ENCODE results near the gene CDT1.

CDT1 gene

DNA sequence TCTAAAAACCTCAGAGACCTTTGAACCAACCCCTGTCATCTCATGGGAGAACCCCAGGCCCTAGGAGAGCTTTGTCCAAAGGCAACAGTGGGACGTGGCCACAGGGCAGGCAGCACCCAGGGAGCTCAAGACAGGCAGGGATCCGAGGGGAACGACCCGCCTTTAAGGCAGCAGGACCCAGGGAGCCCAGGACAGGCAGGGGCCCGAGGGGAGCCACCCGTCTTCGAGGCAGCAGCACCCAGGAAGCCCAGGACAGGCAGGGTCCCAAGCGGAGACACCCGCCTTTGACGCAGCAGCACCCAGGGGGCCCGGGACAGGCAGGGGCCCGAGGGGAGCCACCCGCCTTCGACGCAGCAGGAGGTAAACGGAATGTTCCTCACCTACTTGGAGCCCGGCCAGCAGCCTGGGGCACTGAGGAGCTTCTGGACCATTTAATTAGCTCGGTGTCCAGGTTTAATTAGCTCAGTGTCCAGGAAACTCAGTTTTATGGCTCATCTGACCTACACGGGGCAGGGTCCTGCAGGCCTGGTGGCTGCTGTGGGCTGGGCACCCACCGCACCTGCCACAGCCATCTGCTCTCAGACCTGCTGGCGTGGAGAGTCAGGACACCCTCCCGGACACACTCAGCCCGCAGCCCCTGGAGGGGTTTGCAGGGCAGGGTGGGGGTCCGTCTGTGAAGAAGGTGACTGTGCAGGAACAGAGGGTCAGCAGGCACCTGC, 43.0 kb upstream of the CDT1 start:
- DNase-seq (ENCODE audit: insufficient read length, low spot score), result no peak
- no peak for FAIRE-seq
- TF ChIP-seq POLR2AphosphoS5 (IDR thresholded peaks at IDR 0.05; ENCODE audit: low read depth, low read length) (no peak), SPI1 (IDR thresholded peaks at IDR 0.05; ENCODE audit: low read depth, low read length) (no peak), POU2F2 (IDR thresholded peaks at IDR 0.05; ENCODE audit: low read depth, low read length) (no peak), POLR2A (IDR thresholded peaks at IDR 0.05; ENCODE audit: low read depth, low read length) (no peak), TAF1 (IDR thresholded peaks at IDR 0.05; ENCODE audit: low read depth, low read length) (no peak), PAX5 (IDR thresholded peaks at IDR 0.05; ENCODE audit: insufficient read depth, low read length, severe bottlenecking) (no peak)

DNA sequence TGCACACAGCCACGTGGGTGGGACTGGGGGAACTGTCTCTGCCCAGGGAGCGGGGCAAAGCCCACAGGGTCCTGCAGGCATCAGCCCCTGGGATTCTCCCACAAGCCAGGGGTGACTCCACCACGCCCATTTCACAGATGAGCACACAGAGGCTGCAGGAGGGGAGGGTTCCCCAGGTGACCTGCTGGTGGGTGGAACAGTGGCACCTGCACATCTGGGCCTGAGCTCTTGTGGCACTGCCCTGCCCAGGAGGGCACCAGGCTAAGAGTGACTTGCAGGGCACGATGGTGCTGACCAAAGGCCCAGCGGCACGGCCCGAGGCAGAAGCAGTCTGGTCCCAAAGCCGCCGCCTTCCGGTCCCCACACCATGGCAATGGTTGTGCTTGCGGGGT, 42.5 kb upstream of the CDT1 start:
- no peak for FAIRE-seq
- DNase-seq (ENCODE audit: insufficient read length, low spot score), result no peak
- no peak for TF ChIP-seq SPI1 (IDR thresholded peaks at IDR 0.05; ENCODE audit: low read depth, low read length)
- no peak for TF ChIP-seq TAF1 (IDR thresholded peaks at IDR 0.05; ENCODE audit: low read depth, low read length)
- no peak for TF ChIP-seq PAX5 (IDR thresholded peaks at IDR 0.05; ENCODE audit: insufficient read depth, low read length, severe bottlenecking)

DNA sequence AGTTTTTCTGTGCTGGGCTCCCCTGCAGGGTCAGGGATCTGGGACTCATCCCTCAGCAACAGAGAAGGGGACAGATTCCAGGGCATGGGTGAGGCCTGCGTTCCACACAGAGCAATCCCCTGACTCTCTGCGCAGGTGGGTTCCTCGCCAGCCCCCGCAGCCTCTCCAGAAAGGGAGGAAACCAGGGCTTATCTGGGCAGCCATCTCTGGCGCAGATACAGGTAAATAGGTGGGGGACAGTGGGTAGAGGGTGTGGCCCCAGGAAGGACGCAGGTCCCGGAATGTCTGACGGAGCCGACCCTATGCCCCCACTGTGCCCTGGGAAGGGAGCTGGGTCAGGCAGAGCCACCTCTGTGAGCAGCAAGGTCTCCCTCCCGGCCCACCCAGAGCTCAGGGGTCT, 41.8 kb upstream of the CDT1 start:
- DNase-seq (ENCODE audit: insufficient read length, low spot score) (no peak), FAIRE-seq (no peak)
- no peak for TF ChIP-seq POU2F2 (IDR thresholded peaks at IDR 0.05; ENCODE audit: low read depth, low read length)
- no peak for TF ChIP-seq TAF1 (IDR thresholded peaks at IDR 0.05; ENCODE audit: low read depth, low read length)
- TF ChIP-seq POLR2AphosphoS5 (IDR thresholded peaks at IDR 0.05; ENCODE audit: low read depth, low read length), result no peak

DNA sequence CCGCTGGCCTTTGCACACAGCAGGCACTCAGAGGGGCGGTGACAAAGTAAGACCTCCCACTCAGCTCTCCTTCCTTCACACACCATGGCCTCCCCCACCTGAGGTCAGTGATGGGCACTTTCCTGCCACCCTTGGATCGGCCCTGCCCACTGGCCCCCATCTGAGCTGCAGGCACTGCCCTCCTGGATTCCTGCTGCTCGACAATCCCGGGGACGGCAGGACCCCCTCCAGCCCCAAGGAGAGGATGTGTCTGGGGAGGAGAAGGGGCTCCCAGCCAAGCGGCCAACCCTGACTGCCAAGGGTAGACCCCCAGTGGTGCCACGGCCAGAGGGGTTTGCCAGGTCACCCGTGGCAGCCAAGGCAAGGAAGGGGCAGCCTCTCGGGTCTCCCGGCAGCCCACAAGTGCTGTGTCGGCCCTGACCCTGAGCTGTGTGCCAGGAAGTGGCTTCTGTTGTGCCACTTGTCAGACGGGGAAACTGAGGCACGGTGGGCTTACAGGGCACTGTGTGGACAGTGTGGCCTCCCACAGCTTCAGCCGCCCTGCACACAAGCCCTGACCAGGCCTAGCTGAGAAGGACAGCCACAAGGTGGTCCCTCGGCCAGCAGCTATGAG, 41.2 kb upstream of the CDT1 start:
- no peak for DNase-seq (ENCODE audit: insufficient read length, low spot score)

DNA sequence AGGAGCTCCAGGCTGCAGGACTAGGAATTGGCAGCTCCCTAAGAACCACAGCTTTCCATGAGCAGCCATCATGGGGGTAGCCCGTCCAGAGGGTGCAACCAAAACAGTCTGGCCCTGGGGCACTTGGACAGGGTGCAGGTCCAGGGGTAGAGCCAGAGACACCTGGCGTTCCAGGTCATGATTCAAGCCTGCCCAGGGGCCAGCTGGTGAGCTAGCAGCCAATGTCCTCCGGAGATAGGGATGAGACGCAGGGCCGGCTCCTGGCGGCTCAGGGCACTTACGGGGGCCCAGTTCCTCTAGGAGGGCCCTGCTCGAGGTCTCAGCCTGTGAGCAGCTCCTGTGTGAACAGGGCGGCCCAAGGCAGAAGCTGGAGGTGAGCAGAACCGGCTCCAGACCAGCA, 40.6 kb upstream of the CDT1 start:
- TF ChIP-seq POLR2A (IDR thresholded peaks at IDR 0.05; ENCODE audit: low read depth, low read length) (no peak), TAF1 (IDR thresholded peaks at IDR 0.05; ENCODE audit: low read depth, low read length) (no peak), POU2F2 (IDR thresholded peaks at IDR 0.05; ENCODE audit: low read depth, low read length) (no peak), POLR2AphosphoS5 (IDR thresholded peaks at IDR 0.05; ENCODE audit: low read depth, low read length) (no peak), PAX5 (IDR thresholded peaks at IDR 0.05; ENCODE audit: insufficient read depth, low read length, severe bottlenecking) (no peak)
- DNase-seq (ENCODE audit: insufficient read length, low spot score) (no peak), FAIRE-seq (no peak)

More for the DNA sequence above, 41.2 kb upstream of the CDT1 start:
- no peak for FAIRE-seq
- TF ChIP-seq POLR2A (IDR thresholded peaks at IDR 0.05; ENCODE audit: low read depth, low read length) (no peak), SPI1 (IDR thresholded peaks at IDR 0.05; ENCODE audit: low read depth, low read length) (no peak), POLR2AphosphoS5 (IDR thresholded peaks at IDR 0.05; ENCODE audit: low read depth, low read length) (no peak), PAX5 (IDR thresholded peaks at IDR 0.05; ENCODE audit: insufficient read depth, low read length, severe bottlenecking) (no peak), TAF1 (IDR thresholded peaks at IDR 0.05; ENCODE audit: low read depth, low read length) (no peak), POU2F2 (IDR thresholded peaks at IDR 0.05; ENCODE audit: low read depth, low read length) (no peak)

DNA sequence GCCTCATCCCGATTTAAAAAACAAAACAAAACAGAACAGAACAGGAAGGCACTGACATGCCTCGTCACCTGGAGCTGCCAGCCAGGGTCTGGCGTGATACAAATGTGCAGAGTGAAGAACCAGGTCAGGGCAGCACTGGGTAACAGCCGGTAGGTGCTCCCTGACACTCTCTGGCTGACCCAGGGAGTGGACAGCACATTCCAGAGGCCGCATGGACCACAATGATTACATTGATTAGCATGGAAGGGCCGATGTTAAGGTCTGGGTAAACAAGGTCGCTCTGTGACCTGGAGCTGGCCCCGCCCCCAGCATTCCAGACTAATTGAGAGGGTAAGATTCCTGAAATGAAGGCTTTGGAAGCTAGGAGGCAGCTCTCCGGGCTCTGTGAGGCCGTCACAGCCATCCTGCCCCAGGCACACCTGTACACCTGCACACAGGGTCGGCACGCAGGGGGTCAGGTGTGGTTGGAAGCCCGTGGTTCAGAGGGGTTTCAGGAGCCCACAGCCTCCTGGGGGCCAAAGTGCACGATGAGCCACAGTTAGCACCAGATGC, 40.0 kb upstream of the CDT1 start:
- DNase-seq (ENCODE audit: insufficient read length, low spot score) (no peak), FAIRE-seq (no peak)
- TF ChIP-seq POLR2A (IDR thresholded peaks at IDR 0.05; ENCODE audit: low read depth, low read length) (no peak), POLR2AphosphoS5 (IDR thresholded peaks at IDR 0.05; ENCODE audit: low read depth, low read length) (no peak), PAX5 (IDR thresholded peaks at IDR 0.05; ENCODE audit: insufficient read depth, low read length, severe bottlenecking) (no peak), SPI1 (IDR thresholded peaks at IDR 0.05; ENCODE audit: low read depth, low read length) (no peak), TAF1 (IDR thresholded peaks at IDR 0.05; ENCODE audit: low read depth, low read length) (no peak), POU2F2 (IDR thresholded peaks at IDR 0.05; ENCODE audit: low read depth, low read length) (no peak)

DNA sequence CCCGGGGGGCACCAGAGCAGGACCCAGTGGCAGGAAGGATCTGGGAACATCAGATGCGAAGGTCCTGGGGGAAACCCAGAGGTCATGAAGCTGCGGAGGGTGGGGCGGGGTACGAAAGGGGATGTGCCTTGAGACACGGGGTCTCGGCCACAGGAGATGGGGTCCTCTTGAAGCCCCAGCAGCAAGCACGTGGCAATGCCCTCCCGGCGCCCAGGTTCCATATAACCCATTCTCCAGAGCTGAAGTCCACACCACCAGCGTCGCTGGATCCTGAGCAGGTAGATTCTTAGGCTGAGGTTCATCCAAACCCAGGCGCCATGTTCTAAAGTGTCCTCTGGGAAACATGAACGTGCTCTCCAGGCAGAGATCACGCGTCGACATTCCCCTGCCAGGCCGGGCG, 39.5 kb upstream of the CDT1 start:
- no peak for FAIRE-seq
- no peak for TF ChIP-seq TAF1 (IDR thresholded peaks at IDR 0.05; ENCODE audit: low read depth, low read length)
- TF ChIP-seq POLR2AphosphoS5 (IDR thresholded peaks at IDR 0.05; ENCODE audit: low read depth, low read length), result no peak
- TF ChIP-seq POLR2A (IDR thresholded peaks at IDR 0.05; ENCODE audit: low read depth, low read length), result no peak
- no peak for TF ChIP-seq POU2F2 (IDR thresholded peaks at IDR 0.05; ENCODE audit: low read depth, low read length)
- TF ChIP-seq SPI1 (IDR thresholded peaks at IDR 0.05; ENCODE audit: low read depth, low read length), result no peak
- no peak for TF ChIP-seq PAX5 (IDR thresholded peaks at IDR 0.05; ENCODE audit: insufficient read depth, low read length, severe bottlenecking)
- no peak for DNase-seq (ENCODE audit: insufficient read length, low spot score)

DNA sequence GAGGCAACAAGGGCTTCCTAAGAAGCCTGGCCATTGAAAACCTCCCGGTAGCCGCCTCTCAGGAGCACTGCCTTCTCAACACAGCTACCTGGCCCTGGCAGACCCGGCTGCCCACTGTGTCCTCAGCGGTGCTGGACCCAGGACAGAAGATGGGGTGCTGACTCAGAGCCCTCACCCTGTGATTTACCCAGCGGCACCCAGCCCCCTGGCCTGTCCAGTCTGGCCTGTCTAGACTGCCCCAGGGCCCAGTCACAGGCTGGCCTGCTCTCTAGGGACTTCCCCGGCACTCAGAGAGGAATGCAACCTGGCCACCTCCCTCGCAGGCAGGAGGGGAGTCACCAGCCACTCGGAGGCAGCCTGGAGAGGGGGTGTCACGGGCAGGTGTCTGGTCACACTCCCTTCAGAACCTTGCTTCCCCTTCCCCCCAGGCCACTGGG, 38.7 kb upstream of the CDT1 start:
- no peak for DNase-seq (ENCODE audit: insufficient read length, low spot score)
- no peak for FAIRE-seq
- no peak for TF ChIP-seq POLR2A (IDR thresholded peaks at IDR 0.05; ENCODE audit: low read depth, low read length)
- TF ChIP-seq TAF1 (IDR thresholded peaks at IDR 0.05; ENCODE audit: low read depth, low read length), result no peak
- TF ChIP-seq POU2F2 (IDR thresholded peaks at IDR 0.05; ENCODE audit: low read depth, low read length), result no peak
- no peak for TF ChIP-seq SPI1 (IDR thresholded peaks at IDR 0.05; ENCODE audit: low read depth, low read length)
- TF ChIP-seq PAX5 (IDR thresholded peaks at IDR 0.05; ENCODE audit: insufficient read depth, low read length, severe bottlenecking), result no peak
- TF ChIP-seq POLR2AphosphoS5 (IDR thresholded peaks at IDR 0.05; ENCODE audit: low read depth, low read length), result no peak

DNA sequence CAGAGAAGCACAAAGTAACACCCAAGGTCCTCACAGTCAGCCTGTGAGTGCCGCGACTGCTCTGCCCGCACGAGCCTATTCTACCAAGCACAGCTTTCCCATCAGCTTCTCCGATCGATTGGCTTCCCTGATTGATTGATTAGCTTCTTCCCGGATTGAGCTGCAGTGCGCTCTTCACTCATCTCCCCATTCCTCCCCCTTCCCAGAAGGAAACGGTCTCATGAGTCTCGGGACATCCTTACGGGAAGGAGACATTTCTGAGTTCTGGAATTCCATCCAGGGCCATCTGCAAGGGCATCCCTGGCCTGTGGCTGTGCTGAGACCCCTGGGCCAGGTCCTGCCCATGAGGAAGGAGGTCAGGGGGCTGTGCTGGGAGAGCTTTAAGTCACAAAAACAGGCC, 36.6 kb upstream of the CDT1 start:
- no peak for FAIRE-seq
- no peak for TF ChIP-seq POLR2A (IDR thresholded peaks at IDR 0.05; ENCODE audit: low read depth, low read length)
- no peak for TF ChIP-seq TAF1 (IDR thresholded peaks at IDR 0.05; ENCODE audit: low read depth, low read length)
- no peak for TF ChIP-seq PAX5 (IDR thresholded peaks at IDR 0.05; ENCODE audit: insufficient read depth, low read length, severe bottlenecking)
- no peak for TF ChIP-seq SPI1 (IDR thresholded peaks at IDR 0.05; ENCODE audit: low read depth, low read length)
- no peak for TF ChIP-seq POLR2AphosphoS5 (IDR thresholded peaks at IDR 0.05; ENCODE audit: low read depth, low read length)
- no peak for TF ChIP-seq POU2F2 (IDR thresholded peaks at IDR 0.05; ENCODE audit: low read depth, low read length)
- no peak for DNase-seq (ENCODE audit: insufficient read length, low spot score)

All from GM12891 (cell line).